Mesenchymal stem cell (in vitro differentiated cells and primary cell): Measurements from ENCODE around the gene ST6GALNAC3.
A peak's percentile ranks its signal among the peaks of the same experiment; 100 is the strongest.

Experiments
- DNase-seq: peaks from one replicate; pipeline ENCODE4 v3.0.0-alpha.2; 2013
- H2AFZ ChIP-seq: one replicate; pipeline ENCODE4 v1.6.1; 2013; ENCODE audit warnings: low read depth, mild to moderate bottlenecking, control low read depth, inconsistent platforms, low read length, moderate library complexity
- H2AK5ac ChIP-seq: 2 replicates; pipeline ENCODE4 v1.6.1; 2013; ENCODE audit warnings: low read length, moderate library complexity, mild to moderate bottlenecking, inconsistent platforms; ENCODE audit not compliant: severe bottlenecking
- H2BK120ac ChIP-seq: one replicate; pipeline ENCODE4 v1.6.1; 2013; ENCODE audit warnings: low read depth, mild to moderate bottlenecking, inconsistent platforms, low read length, moderate library complexity
- H2BK12ac ChIP-seq, 2 experiments: one replicate each; pipeline ENCODE4 v1.6.1; 2013; ENCODE audit warnings: inconsistent platforms in 2 of 2, low read length in 2 of 2, mild to moderate bottlenecking in 2 of 2, moderate library complexity in 2 of 2, control low read depth in 1 of 2
- H2BK15ac ChIP-seq: one replicate; pipeline ENCODE4 v1.6.1; 2013; ENCODE audit warnings: mild to moderate bottlenecking, low read depth, inconsistent platforms; ENCODE audit not compliant: poor library complexity, severe bottlenecking
- H2BK5ac ChIP-seq: 2 replicates; pipeline ENCODE4 v1.6.1; 2013; ENCODE audit warnings: low read depth, mild to moderate bottlenecking, low read length, control low read depth, inconsistent platforms; ENCODE audit not compliant: poor library complexity, severe bottlenecking
- H3K14ac ChIP-seq, 2 experiments: one replicate each; pipeline ENCODE4 v1.6.1; 2013; ENCODE audit warnings: inconsistent platforms in 2 of 2, low read length in 2 of 2, control low read depth in 1 of 2, mild to moderate bottlenecking in 1 of 2, moderate library complexity in 1 of 2
- H3K18ac ChIP-seq, 2 experiments: one replicate each; pipeline ENCODE4 v1.6.1; 2013; ENCODE audit warnings: inconsistent platforms in 2 of 2, low read length in 2 of 2, control low read depth in 1 of 2, low read depth in 1 of 2, mild to moderate bottlenecking in 1 of 2
- H3K23ac ChIP-seq, 2 experiments: one replicate each; pipeline ENCODE4 v1.6.1; 2013; ENCODE audit warnings: inconsistent platforms in 2 of 2, low read length in 2 of 2, mild to moderate bottlenecking in 2 of 2, moderate library complexity in 2 of 2, control low read depth in 1 of 2
- H3K27ac ChIP-seq: 2 replicates; pipeline ENCODE4 v1.5.1; 2013; ENCODE audit warnings: mild to moderate bottlenecking, moderate library complexity, low read length, control low read depth, inconsistent platforms; ENCODE audit not compliant: poor library complexity, severe bottlenecking
- H3K27me3 ChIP-seq, 2 experiments: 2 replicates each; pipeline versions ENCODE4 v1.6.1 to v1.7.0; 2013; ENCODE audit warnings: low read length in 2 of 2, mild to moderate bottlenecking in 2 of 2, moderate library complexity in 2 of 2, control low read depth in 1 of 2, inconsistent platforms in 1 of 2; ENCODE audit not compliant: control insufficient read depth in 1 of 2, insufficient read depth in 1 of 2
- H3K36me3 ChIP-seq, 2 experiments: 2 replicates each; pipeline versions ENCODE4 v1.6.1 to v1.7.0; 2013; ENCODE audit warnings: low read length in 2 of 2, control low read depth in 1 of 2, inconsistent platforms in 1 of 2, low read depth in 1 of 2, mild to moderate bottlenecking in 1 of 2; ENCODE audit not compliant: insufficient read depth in 2 of 2, control insufficient read depth in 1 of 2
- H3K4ac ChIP-seq, 2 experiments: one replicate each; pipeline ENCODE4 v1.6.1; 2013; ENCODE audit warnings: inconsistent platforms in 2 of 2, low read length in 2 of 2, mild to moderate bottlenecking in 2 of 2, moderate library complexity in 2 of 2, control low read depth in 1 of 2, low read depth in 1 of 2
- H3K4me1 ChIP-seq: 2 replicates; pipeline ENCODE4 v1.6.1; 2013; ENCODE audit warnings: low read depth, low read length, control low read depth; ENCODE audit not compliant: control insufficient read depth, insufficient read depth
- H3K4me2 ChIP-seq: 2 replicates; pipeline ENCODE4 v1.6.1; 2013; ENCODE audit warnings: low read length, mild to moderate bottlenecking, inconsistent platforms; ENCODE audit not compliant: poor library complexity, severe bottlenecking
- H3K4me3 ChIP-seq, 2 experiments: 2 replicates each; pipeline versions ENCODE4 v1.5.1 to v1.7.0; 2013; ENCODE audit warnings: low read length in 2 of 2, mild to moderate bottlenecking in 2 of 2, control low read depth in 1 of 2, low read depth in 1 of 2; ENCODE audit not compliant: insufficient read depth in 1 of 2
- H3K79me1 ChIP-seq: replicated peaks from 2 replicates; pipeline ENCODE4 v1.6.1; 2013; ENCODE audit warnings: mild to moderate bottlenecking, control low read depth, low read length, inconsistent platforms; ENCODE audit not compliant: poor library complexity, severe bottlenecking
- H3K9ac ChIP-seq: 2 replicates; pipeline ENCODE4 v1.7.0; 2013; ENCODE audit warnings: mild to moderate bottlenecking, low read length, moderate library complexity
- H3K9me3 ChIP-seq: 2 replicates; pipeline ENCODE4 v1.7.0; 2013; ENCODE audit warnings: mild to moderate bottlenecking, low read length; ENCODE audit not compliant: control insufficient read depth
- H4K8ac ChIP-seq: one replicate; pipeline ENCODE4 v1.6.1; 2013; ENCODE audit warnings: inconsistent platforms, mild to moderate bottlenecking, low read length, moderate library complexity
- H4K91ac ChIP-seq: one replicate; pipeline ENCODE4 v1.6.1; 2013; ENCODE audit warnings: mild to moderate bottlenecking, low read length, inconsistent platforms
- WGBS: methylation state at CpG from one replicate; pipeline ENCODE4 v1.1.7; 2013; ENCODE audit warnings: mixed read lengths; 5-methylcytosine and 5-hydroxymethylcytosine counted together

Gene ST6GALNAC3

DNA sequence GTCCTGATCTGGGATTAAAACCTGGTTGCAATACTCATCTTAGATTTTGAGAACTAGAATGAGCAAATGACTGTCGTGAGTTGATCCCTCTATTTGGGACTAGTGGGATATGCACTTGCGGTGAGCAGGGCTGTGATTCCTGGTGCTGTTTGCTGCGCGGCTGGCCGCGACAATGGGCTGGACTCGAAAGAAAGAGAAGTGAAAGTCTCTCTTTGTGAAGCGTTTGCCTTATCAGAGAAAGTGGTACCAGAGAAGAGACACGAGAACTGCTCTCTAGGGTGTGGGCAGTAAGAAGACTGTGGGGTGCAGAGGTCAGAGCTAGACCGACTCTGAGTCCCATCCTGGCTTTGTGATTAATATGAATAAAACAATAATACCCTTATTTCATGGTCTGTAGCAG lies 8.6 kb downstream of the ST6GALNAC3 start:
- H3K4me1 ChIP-seq, result no peaks in the 10 kb centered on the region
- no peak overlapping the region for H2AFZ ChIP-seq
- H3K27ac ChIP-seq, result no peak overlapping the region
- H3K9me3 ChIP-seq, result no peaks in the 10 kb centered on the region
- no peak overlapping the region for H4K8ac ChIP-seq
- H3K23ac ChIP-seq, result no peak overlapping the region
- no peak overlapping the region for H2AK5ac ChIP-seq
- H3K18ac ChIP-seq, result no peak overlapping the region
- no peak for DNase-seq
- H4K91ac ChIP-seq, result no peak overlapping the region
- H2BK12ac ChIP-seq, result no peak overlapping the region
- peaks cover 0 to 14% of the 10 kb centered on the region in 2 experiments for H3K27me3 ChIP-seq
- no peak overlapping the region for H3K9ac ChIP-seq
- no peak overlapping the region for H3K4me3 ChIP-seq
- no peak overlapping the region for H2BK15ac ChIP-seq
- H3K79me1 ChIP-seq, result peaks cover 2% of the 10 kb centered on the region
- no peak overlapping the region for H2BK120ac ChIP-seq
- 72% methylated on average over 9 of the region's 10 CpGs for WGBS
- no peak overlapping the region for H3K4ac ChIP-seq
- H3K4me2 ChIP-seq, result no peak overlapping the region
- H2BK5ac ChIP-seq, result no peak overlapping the region
- no peak overlapping the region for H3K14ac ChIP-seq
- H3K36me3 ChIP-seq, result no peaks in the 10 kb centered on the region

GRCh38 chr1:76084029-76084627 lies 9.6 kb downstream of the ST6GALNAC3 start:
- Histone ChIP-seq H3K4me2 (no peak overlapping the region), H3K14ac (no peak overlapping the region), H2AFZ (no peak overlapping the region), H2BK5ac (no peak overlapping the region), H4K91ac (no peak overlapping the region), H2BK12ac (no peak overlapping the region), H2BK15ac (no peak overlapping the region), H3K4ac (no peak overlapping the region), H3K9ac (no peak overlapping the region), H3K18ac (no peak overlapping the region), H2AK5ac (no peak overlapping the region), H3K79me1 (peaks cover 2% of the 10 kb centered on the region), H3K23ac (no peak overlapping the region), H2BK120ac (no peak overlapping the region), H3K27me3 (peaks cover 0 to 14% of the 10 kb centered on the region in 2 experiments), H4K8ac (no peak overlapping the region), H3K36me3 (no peaks in the 10 kb centered on the region), H3K27ac (no peak overlapping the region), H3K4me1 (no peaks in the 10 kb centered on the region), H3K9me3 (no peaks in the 10 kb centered on the region), H3K4me3 (no peak overlapping the region)
- 83% methylated on average over 4 of the region's 4 CpGs for WGBS
- DNase-seq, result no peak

DNA sequence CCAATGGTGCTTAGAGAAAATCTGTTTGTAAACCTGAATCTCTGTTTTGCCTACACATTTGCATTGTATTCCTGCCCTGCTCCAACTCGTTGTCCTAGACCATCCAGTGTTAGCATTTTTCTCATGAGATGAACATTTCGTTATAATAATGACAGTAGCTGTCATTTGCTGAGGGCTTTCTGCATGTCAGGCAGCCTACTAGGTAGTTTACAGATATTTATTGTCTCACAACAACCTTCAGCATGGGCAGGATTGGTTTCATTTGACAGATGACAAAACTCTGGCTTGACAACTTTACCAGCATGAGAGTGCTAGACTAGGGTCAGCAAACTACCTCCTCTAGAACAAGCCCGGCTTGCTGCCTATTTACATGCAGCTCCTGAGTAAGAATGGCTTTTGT lies 10.1 kb downstream of the ST6GALNAC3 start:
- H3K23ac ChIP-seq, result no peak overlapping the region
- no peak overlapping the region for H2AK5ac ChIP-seq
- H3K9ac ChIP-seq, result no peak overlapping the region
- no peaks in the 10 kb centered on the region for H3K36me3 ChIP-seq
- H3K9me3 ChIP-seq, result no peaks in the 10 kb centered on the region
- H2BK15ac ChIP-seq, result no peak overlapping the region
- no peak overlapping the region for H3K4me2 ChIP-seq
- H3K27me3 ChIP-seq, result peaks cover 0 to 14% of the 10 kb centered on the region in 2 experiments
- H3K18ac ChIP-seq, result peak overlapping the region in 1 of 2 experiments; percentile 2
- no peak overlapping the region for H3K14ac ChIP-seq
- 71% methylated on average over 1 of the region's 3 CpGs for WGBS
- H2BK120ac ChIP-seq, result no peak overlapping the region
- H4K91ac ChIP-seq, result no peak overlapping the region
- H3K27ac ChIP-seq, result no peak overlapping the region
- peaks cover 2% of the 10 kb centered on the region for H3K79me1 ChIP-seq
- no peak overlapping the region for H3K4ac ChIP-seq
- H2BK5ac ChIP-seq, result no peak overlapping the region
- no peak overlapping the region for H2AFZ ChIP-seq
- no peak overlapping the region for H2BK12ac ChIP-seq
- no peak overlapping the region for H4K8ac ChIP-seq
- H3K4me3 ChIP-seq, result no peak overlapping the region
- no peak for DNase-seq
- no peaks in the 10 kb centered on the region for H3K4me1 ChIP-seq

- Histone ChIP-seq H3K79me1 (peaks cover 2% of the 10 kb centered on the region), H2AK5ac (no peak overlapping the region), H3K4ac (no peak overlapping the region), H3K27me3 (peaks cover 0 to 14% of the 10 kb centered on the region in 2 experiments), H2BK15ac (no peak overlapping the region), H4K91ac (no peak overlapping the region), H3K23ac (no peak overlapping the region), H3K27ac (no peak overlapping the region), H3K14ac (no peak overlapping the region), H3K36me3 (no peaks in the 10 kb centered on the region), H2BK120ac (no peak overlapping the region), H3K4me3 (no peak overlapping the region), H3K9me3 (no peaks in the 10 kb centered on the region), H2AFZ (no peak overlapping the region), H2BK5ac (no peak overlapping the region), H4K8ac (no peak overlapping the region), H3K4me1 (no peaks in the 10 kb centered on the region), H2BK12ac (no peak overlapping the region), H3K9ac (no peak overlapping the region), H3K18ac (no peak overlapping the region), H3K4me2 (no peak overlapping the region)
- 94% methylated on average over 3 of the region's 3 CpGs for WGBS
- DNase-seq, result no peak
Observed at GRCh38 chr1:76086109-76086508, 11.6 kb downstream of the ST6GALNAC3 start.
